ENCODE results near the gene RPS2.
"Not testable (repeated sequence)": the region's sequence is repeated elsewhere in the genome, so short reads cannot be mapped to it uniquely, and the experiment has no call there.

Gene RPS2

DNA sequence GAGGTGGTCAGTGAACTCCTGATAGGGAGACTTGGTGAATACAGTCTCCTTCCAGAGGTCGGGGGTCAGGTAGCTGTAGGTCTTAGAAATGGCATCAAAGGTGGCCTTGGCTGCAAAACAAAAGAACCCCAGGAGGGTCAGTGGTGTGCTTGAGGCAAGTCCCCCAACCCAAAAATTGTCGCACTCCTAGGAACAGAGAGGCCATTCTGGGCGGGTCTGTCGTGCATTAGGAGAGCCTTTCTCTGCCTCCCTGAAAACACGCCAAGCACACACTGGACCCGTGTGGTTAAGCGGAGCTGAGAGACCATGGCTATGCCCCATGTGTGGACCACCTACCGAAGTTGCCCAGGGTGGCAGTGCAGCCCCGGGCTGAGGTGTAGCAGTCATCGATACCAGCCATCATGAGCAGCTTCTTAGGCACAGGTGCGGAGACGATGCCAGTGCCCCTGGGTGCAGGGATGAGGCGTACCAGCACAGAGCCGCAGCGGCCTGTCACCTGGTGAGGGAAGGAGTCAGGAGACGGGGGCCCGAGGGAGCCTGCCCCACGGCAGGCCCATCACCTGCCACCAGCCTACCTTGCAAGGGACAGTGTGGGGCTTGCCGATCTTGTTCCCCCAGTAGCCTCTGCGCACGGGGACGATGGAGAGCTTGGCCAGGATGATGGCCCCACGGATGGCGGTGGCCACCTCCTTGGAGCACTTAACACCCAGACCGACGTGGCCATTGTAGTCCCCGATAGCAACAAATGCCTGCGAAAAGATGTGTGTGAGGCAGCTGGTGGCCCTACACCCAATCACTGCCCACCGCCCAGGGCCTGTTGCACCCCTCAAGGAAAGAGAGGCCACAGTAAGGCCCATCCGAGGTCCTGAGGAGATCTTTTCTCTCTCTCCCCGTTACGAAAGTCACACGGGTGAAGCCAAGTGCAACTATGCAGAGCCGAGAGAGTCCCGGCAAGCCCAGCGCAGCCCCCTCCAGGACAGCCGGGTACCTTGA lies 2.2 kb downstream of the RPS2 start:
- DNase-seq (ENCODE audit: low spot score): not testable (repeated sequence)

DNA sequence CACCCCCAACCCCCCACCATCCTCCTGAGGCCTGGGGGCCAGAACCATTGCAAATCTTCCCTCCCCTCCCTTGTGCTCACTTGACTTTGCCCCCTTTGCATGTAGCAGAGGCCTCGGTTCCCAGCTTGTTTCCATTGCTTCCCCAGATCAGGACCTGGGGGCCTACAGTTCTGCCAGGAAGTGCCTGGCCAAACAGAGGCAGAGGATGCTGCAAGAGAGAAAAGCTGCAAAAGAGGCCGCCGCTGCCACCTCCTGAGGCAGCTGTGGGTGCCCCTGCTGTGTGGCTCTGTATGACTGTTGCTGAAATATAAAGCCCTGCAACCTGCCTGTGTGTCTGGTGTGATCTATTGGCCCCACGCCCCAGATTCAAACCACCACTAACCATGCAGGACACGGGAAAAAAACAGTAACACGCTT lies 3.0 kb downstream of the RPS2 start:
- no peak for DNase-seq (ENCODE audit: low spot score)

DNA sequence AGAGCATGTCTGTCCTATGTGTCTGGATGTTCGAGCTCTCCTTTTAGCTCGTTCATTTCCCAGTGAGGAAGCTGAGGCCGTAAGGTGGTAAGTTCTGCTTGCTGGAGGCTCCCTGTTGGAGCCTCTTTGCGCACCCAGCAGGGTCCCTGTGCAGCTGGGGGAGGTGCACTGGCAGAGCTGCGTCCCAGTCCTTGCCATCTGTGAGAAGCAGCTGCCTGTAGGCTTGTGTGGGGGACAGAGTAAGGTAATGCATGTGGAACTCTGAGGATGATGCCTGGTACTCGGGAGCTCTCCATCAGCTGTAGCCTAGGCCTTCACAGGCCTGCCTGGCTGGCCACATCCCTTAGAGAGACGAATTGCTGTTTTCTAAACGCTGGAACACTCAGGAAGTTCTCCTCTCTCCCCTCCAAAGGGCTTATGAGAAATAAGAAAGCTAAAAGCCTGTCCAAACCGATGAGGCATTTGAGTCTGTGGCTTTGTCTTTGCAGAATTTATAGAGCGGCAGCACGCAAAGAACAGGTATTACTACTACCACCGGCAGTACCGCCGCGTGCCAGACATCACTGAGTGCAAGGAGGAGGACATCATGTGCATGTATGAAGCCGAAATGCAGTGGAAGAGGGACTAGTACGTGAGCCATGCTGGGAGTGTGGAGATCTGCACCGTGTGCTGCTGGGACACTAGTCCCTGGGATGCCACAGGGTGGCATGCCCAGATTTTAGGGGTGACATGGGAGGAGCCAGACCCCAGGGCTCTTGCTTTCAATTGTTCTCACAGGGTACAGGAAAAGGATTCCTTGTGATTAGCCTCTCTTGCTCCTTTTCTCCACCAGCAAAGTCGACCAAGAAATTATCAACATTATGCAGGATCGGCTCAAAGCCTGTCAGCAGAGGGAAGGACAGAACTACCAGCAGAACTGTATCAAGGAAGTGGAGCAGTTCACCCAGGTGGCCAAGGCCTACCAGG lies 3.7 kb downstream of the RPS2 start:
- no peak for DNase-seq (ENCODE audit: low spot score)

DNA sequence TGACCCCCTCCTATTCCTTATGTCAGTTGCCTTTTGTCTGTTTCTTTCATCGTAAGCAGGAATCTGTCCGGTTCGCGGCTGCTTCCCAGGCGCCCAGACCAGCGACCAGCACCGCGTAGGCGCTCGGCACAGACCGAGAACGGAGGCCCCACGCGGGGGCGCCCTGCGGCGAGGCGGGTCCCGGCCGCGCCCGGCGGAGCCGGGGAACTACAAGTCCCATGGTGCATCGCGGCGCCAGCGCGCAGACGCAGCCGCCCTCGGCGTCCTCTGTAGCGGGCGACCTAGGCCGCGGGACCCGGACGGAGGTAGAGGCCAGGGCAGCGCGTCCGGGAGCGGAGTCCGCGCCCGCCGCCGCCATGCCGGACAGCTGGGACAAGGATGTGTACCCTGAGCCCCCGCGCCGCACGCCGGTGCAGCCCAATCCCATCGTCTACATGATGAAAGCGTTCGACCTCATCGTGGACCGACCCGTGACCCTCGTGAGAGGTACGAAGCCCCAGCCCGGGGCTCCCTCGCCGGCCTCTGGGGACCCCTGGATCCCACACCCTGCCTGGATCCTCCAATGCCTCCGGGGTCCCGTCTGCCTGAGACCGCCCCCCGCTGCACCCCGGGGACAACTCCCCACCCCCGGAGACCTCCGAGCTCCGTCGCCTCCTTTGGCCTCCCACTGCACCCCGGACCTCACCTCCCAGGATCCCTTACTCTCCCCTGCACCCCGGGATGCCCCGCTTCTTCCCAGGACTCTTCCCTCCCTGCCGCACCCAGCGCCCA lies 5.2 kb downstream of the RPS2 start, which contains the start of gene NDUFB10:
TSS of gene NDUFB10 (plus strand) at position 270 of the 771 bp plus-strand sequence. CDS start at position 357, 87 bp downstream.
- peak; percentile 89 for DNase-seq (ENCODE audit: low spot score)

DNA sequence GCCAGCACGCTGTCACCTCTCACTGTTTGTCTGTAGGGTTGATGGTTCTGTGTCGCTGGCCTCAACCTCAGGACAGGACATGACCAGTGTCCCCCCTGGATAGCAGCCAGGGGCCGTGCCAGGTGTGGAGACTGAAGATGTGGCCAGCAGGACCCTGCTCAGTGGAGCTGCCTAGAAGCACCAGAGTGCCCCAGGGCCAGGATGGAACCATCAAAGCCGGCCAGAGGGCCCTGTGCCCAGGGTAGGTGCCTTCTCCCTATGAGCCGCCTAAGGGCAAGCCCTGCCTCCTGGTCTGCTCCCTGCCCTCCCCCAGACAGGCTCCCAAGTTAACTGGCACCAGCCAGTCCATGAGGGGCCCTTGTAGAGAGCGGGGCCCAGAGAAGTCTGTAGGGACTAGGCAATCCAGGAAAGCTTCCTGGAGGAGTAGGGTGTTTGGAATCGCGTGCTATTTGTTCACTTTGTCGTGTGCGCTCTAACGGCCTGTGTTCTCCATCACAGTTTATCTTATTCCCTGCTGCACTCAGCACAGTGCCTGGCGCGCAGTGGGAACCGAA lies 5.8 kb downstream of the RPS2 start:
- no peak for DNase-seq (ENCODE audit: low spot score)

DNA sequence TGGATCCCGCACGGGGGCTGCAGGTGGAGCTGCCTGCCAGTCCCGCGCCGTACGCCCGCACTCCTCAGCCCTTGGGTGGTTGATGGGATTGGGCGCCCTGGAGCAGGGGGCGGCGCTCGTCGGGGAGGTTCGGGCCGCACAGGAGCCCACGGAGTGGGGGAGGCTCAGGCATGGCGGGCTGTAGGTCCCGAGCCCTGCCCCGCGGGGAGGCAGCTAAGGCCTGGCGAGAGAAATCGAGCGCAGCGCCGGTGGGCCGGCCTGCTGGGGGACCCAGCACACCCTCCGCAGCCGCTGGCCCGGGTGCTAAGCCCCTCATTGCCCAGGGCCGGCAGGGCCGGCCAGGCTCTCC lies 6.5 kb downstream of the RPS2 start:
- DNase-seq (ENCODE audit: low spot score): not testable (repeated sequence)

DNA sequence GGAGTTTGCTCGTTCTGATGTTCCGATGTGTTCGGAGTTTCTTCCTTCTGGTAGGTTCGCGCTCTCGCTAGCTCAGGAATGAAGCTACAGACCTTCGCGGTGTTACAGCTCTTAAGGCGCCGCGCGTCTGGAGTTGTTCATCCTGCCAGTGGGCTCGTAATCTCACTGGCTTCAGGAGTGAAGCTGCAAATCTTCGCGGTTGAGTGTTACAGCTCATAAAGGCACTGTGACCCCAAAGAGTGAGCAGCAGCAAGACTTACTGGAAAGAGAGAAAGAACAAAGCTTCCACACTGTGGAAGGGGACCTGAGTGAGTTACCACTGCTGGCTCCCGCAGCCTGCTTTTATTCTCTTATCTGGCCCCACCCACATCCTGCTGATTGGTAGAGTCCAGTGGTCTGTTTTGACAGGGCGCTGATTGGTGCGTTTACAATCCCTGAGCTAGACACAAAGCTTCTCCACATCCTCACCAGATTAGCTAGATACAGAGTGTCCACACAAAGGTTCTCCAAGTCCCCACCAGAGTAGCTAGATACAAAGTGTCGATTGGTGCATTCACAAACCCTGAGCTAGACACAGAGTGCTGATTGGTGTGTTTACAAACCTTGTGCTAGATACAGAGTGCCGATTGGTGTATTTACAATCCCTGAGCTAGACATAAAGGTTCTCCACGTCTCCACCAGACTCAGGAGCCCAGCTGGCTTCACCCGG lies 7.0 kb downstream of the RPS2 start:
- not testable (repeated sequence) for DNase-seq (ENCODE audit: low spot score)

DNA sequence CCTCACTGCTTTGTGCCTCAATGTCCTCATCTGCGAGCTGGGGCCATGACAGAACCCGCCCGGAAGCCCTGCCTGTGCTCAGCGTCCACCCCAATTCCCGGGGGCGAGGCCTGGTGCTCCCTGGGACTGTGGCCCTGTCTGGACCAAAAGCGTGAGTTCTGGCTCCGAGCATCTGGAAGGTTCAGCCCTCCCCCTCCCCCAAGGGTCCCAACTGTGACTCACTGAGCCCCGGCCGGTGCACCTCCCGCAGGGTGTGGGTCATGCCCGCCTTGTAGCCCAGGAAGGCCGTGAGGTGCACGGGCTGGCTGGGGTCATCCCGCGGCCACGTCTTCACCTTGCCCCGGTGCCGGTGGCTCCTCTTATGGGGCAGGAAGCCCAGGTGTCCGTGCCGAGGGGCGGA lies 10.9 kb downstream of the RPS2 start:
- no peak for DNase-seq (ENCODE audit: low spot score)

DNA sequence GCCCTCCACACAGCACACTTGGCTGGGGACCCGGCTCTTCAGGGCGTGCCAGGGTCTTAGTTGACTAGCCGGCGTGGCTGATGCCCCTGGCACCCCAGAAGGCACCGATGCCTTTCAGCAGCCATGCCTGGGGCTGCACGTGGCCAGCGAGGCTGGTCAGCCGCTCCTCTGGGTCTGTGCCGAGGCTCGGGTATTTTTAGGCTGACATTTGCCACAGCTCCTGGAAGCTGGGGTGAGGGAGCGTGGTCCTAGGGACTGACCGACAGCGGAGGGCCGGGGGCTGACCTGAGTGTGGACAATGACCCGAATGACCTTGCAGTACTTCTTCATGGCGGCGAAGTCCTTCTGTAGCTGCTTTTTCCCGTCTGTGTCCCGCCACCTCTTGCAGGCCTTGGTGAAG lies 14.1 kb downstream of the RPS2 start:
- no peak for DNase-seq (ENCODE audit: low spot score)

DNA sequence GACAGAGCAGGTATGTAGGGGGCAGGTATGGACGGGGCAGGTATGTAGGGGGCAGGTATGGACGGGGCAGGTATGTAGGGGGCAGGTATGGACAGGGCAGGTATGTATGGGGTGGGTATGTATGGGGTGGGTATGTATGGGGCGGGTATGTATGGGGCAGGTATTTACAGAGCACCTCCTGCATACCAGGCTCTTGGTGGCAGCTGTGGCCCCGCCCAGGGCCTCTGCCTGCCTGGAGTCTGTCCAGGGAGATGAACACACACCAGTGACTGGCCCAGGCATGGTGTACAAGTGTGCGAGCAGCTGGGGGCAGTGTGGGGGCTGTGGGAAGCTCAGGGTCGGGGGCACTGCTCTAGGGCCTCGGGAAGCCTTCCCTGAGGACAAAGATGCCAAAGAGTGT lies 14.6 kb downstream of the RPS2 start:
- DNase-seq (ENCODE audit: low spot score): no peak

DNA sequence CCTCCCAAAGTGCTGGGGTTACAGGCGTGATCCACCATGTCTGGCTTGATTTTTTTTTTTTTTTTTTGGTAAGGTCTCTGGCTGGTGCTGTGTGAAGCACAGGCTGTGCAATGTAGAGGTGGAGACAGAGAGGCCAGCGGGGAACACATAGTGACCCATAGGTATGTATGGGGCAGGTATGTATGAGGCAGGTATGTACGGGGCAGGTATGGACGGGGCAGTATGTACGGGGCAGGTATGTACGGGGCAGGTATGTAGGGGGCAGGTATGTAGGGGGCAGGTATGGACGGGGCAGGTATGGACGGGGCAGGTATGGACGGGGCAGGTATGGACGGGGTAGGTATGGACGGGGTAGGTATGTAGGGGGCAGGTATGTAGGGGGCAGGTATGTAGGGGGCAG lies 15.1 kb downstream of the RPS2 start:
- DNase-seq (ENCODE audit: low spot score): no peak

DNA sequence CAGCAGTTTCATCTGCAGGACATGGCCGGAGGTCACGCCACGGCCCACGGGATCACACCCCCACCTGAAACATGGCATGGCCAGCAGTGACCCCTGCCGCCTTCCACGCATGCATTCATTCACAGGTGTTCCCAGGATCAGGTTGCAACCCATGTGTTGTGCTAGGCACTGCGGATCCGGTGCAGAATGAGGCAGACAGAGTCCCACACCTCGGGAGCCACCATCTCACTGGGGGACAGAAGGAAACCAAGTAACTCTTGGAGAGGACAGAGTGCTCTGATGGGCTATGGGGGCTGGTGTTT lies 17.3 kb downstream of the RPS2 start:
- no peak for DNase-seq (ENCODE audit: low spot score)

DNA sequence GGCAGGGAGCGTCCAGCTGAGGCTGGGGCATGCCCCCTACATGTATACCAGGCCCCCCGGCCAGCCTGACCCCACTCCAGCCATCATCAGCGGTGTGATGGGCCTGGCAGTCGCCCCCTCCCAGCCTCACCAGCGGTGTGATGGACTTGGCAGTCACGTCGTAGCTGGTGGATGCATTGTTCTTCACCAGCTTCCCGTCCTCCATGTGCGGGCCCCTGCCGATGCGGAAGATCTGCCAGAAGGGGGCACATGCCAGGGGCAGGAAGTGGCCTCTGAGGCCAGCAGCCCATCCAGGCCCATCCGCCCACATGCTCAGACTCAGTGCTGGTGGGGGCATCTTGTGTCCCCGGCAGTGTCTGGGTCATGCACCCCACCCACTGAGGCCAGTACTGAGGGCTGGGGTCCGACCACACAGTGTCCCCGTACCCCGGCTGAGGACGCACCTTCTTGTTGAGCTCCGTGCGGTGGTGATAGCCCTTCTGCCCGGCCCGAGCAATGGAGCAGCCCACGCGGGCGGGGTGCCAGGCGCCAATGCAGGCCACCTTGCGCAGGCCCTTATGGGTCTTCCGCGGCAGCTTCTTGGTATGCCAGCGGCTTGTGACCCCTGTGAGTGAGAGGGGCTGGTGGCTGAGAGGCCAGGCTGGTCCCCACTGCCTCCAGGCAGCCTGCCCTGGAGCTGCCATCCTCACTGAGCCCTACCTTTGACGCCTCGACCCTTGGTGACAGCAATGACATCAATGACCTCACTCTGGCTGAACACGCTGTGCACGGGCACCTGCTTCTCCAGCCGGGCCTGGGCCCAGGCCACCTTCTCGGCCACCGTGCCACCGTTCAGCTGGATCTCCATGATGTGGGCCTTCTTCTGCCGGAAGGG lies 17.9 kb downstream of the RPS2 start:
- DNase-seq (ENCODE audit: low spot score): no peak

DNA sequence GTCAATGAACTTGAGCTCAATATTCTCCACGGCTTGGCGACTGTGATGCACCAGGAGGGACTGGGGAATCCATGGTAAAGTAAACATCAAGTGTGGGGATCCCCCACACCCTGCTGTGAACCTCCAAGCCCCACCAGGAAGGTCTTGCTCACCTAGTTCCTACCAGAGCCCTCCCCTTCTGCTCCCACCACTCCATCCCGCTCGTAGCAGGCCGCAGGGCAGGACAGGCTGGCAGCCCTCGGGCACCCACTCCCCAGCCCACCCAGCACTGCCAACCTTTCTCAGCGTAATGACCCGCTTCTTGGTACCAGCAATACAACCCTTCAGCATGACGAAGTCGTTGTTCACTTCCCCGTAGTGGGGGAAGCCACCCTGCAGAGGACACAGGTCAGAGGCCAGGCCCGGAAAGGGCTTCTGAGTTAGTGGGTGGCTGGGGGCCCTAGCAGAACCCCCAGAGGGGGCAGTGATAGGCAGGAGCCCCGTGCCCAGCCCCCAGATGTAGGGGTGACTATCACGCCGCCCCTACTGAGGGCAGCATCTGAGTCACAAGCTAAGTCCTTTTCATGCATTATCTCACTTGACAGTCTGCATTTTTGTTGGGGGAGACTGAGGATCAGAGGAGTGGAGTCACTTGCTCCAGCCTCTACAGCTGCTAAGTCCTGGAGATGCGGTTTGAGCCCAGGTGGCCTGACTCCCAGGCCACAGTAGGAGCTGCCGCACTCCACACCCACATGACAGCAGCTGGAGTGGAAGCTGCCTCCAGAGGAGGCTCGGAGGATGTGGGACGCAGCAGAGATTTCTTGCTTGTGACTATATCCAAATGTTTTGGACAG lies 18.9 kb downstream of the RPS2 start:
- DNase-seq (ENCODE audit: low spot score): no peak

DNA sequence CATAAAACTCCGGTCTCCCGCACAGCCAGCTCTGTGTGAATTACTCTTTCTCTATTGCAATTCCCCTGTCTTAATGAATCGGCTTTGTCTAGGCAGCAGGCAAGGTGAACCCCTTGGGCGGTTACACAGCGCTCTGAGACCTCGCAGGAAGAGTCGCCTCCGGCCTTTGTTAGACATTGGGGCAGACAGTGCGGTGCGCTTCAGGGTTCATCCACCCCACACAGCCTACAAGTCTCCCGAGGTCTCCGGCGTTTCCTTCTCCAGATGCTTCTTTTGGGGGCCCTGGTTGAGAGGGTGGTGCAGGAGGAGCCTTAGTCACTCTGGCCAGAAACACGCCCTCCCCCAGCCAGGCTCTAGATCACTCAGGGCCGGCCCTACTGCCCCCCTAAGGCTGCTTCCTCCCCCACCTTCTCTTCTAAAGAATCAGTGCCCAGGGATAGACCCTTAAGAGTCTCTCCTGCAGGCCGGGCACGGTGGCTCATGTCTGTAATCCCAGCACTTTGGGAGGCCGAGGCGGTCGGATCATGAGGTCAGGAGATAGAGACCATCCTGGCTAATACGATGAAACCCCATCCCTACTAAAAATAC lies 19.9 kb downstream of the RPS2 start:
- DNase-seq (ENCODE audit: low spot score): no peak

DNA sequence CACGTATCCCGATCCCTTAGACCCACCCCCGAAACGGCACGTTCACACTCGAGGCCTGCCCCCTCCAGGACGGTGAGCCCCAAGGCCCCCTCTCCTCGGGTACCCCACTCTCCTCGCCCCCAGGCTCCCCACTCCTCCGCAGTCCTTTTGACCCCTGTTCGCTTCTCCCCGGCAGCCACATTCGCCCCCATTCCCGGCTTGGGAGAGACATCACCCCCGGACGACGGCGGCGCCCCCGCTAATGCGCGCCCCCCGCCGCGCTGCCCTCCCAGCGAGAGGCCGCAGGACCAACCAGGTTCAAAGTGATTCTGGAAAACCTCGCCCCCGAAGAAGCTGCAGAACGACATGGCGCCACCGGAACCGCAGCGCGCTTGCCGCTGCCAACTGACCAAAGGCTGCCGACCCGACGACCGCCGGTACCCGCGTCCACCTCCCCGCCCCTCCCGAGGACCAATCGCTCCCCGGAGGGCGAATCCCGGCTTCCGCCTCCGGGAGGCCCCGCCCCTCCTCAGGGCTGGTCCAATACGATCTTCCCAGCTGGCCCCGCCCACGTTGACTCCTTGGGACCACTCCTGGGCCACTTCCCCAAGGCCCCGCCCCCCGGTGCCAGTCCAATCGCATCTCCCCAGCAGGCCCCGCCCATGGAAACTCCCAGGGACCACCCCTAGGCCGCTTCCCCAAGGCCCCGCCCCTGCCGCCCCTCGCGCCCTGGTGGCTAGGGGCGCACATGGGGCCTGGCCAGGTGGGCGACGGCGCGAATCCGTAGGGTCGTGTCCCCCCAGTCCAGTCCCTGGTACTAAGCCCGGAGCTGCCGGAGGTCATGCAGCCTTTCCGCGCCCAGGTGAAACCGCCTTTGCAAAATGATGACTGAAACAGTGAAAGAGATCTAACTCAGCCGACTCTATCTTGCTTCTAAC lies 21.6 kb downstream of the RPS2 start, which contains the start of gene MSRB1:
TSS of gene MSRB1 (minus strand) at position 390 of the 917 bp plus-strand sequence. CDS start at position 347, 43 bp downstream.
- peak; percentile 97 for DNase-seq (ENCODE audit: low spot score)

DNA sequence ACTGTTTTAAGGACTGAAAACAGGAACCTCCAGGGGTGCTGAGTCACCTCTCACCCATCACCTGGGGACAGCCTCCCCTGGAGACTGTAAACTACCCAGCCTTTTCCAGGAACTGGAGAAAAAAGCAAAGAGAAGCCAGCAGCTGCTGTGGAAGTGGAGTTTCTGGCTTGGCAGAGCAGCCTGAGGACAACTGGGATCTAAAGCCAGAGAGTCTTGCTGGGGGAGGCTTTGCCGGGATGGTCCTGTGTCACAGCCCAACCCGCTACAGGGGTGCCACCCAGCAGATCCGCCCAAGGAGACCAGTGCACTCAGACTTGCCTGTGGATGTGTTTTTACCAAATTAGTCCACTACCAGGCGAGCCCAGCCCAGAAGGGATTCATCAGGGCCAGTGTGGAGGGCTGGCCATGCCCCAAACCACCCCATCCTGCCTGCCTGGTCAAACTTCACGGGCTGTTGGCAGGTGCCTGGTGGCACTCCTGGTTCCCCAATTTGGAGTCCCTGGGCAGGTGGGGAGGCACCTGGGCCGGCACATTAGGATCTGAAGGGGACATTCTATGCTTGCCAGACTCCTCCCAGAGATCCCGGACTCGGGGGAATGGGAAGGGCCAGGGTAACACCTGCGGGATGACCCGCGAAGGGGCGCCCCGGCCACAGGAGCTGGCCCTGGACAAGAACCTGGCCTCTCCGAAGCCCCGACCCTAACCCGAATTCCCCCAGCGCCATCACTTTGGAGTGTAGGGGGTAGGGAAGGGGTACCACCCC lies 22.4 kb downstream of the RPS2 start:
- no peak for DNase-seq (ENCODE audit: low spot score)
